GM18520 (cell line): ENCODE data around the gene AGBL4.
A peak's percentile ranks its signal among the peaks of the same experiment; 100 is the strongest.

Experiments used
- ATAC-seq: cut with Tn5 transposase; IDR thresholded peaks from one replicate; pipeline ENCODE4 v1.9.1; 2021; ENCODE audit not compliant: unreplicated experiment

The AGBL4 gene

GRCh38 chr1:48616710-48617109 is 1407.0 kb downstream of the AGBL4 start:
- no peak for ATAC-seq

DNA sequence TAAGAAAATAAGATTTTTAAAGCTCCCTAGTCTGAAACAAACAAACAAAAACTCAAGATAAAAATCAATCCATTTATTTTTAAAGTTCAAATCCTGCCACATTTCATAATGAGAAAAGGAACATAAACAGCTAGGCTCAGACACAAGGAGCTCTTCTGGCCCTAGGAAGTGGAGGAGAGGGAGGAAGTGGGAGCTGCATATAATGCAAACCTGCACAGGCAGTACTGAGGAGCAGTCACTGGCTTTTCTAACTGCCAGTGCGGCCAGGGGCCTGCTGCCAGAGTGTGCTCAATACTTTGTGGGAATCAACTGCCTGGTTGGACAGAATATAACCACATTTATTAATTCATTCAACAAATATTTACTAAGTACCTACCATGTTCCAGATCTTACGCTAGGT is 1411.9 kb downstream of the AGBL4 start:
- no peak for ATAC-seq

DNA sequence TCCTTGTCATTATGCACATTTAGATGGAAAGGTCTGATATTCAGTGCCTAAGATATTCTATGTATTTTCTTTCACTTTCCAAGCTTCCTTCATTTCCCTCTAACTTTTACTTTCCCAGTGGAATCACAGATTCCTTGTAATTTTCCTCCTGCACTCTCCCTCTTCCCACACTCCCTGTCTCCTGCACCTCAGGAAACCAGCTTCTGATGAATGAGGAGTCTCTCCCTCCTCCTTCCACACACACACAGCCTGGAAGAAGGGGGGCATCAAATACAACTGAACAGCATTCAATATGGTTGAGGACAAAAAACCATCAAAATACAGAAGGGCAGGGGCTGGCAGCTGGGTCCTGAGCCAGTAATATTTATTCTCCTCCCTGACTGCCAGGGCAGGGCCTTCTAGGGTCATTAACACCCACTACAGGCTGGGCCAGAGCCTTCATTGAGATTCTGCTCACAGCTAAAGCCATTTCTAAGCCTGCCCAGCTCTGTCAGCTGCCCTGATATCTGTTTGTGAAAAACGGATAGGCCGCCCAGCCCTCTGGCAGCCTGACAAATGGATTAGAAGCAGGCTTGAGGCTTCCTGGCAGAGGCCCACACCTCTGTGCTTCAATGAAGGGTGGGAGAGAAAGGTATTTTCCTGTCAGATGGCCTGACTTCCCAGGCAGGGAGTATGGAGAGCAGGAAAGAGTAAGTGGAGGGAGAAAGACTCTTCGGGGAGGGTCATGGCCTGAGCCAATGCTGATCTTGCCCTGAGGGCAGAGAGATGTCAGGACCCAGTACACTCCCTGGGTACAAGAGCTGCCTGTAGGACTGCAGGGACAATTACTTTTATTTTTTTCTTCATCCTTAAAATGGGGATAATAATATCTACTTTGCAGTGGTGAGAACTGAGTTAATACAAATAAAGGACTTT is 1412.9 kb downstream of the AGBL4 start:
- no peak for ATAC-seq

DNA sequence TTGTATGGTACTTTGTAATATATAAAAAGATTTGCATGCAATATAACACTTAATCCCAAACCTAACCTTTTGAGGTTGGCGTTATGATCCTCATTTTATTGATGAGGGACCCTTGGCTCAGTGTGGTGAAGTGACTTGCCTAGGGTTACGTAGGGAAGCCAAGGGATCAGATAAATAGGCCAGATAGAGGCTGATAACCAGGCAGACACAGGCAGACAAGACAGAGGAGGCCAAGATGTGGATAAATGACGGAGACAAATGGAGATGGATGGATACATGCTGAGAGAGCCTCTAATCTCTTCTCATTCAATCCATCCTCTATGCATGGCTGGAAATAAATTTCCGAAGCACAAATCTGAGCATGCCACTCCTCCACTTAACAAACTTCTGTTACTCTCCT is 1414.9 kb downstream of the AGBL4 start:
- no peak for ATAC-seq

- no peak for ATAC-seq
Observed at GRCh38 chr1:48603222-48603621, 1420.5 kb downstream of the AGBL4 start.

- no peak for ATAC-seq
Observed at GRCh38 chr1:48602349-48602748, 1421.4 kb downstream of the AGBL4 start.

DNA sequence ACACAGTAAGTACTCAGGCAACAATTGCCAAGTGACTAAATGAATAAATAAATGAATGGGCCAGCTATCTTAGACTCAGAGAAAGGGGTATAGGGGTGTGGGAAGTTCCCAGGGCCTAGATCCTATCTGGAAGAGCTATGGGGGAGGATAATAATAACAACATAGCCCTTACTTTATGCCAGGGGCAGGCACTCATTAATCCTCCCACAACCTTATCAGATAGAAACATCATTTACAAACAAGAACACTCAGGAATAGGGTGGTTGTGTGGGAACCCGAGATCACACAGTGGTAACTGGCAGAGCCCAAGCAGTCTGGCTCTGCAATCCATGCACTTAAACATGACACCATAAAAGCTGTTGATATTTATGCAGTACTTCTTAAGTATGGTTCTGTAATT is 1423.6 kb downstream of the AGBL4 start:
- no peak for ATAC-seq

DNA sequence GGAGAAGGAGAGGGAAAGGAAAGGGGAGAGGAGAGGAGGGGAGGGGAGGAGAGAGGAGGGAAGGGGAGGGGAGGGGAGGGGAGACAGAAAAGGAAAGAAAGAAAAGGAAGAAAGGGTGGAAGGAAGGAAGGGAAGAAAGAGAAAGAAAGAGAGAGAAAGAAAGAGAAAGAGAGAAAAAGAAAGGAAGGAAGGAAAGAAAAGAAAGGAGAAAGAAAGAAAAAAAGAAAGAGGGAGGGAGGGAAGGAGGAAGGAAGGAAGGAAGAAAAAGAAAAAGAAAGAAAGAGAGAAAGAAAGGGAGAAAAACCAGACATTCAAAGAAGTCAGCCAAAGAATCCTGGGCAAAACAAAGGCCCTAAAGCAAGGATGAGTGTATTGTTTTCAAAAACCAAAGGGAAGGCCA is 1426.1 kb downstream of the AGBL4 start:
- ATAC-seq = no peak

GRCh38 chr1:48596046-48596445 is 1427.7 kb downstream of the AGBL4 start:
- no peak for ATAC-seq

DNA sequence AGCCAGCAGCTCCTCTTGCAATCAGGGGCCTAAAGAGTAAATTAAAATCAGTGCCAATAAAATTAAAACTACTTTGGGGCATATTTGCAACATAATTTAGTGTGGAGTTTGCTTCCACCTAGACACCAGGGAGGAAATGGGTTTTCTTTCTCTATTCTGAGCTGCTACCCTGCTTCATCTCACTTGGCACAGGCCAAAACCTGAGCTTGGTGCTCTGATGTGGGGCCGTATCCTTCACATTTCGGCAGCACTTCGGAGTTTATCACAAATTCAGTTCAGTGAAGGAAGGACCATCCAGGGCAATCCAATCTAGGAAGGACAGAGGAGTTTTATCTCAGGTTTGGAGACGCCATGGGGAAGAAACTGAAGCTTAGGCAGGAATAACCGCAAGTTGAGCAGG is 1428.1 kb downstream of the AGBL4 start:
- no peak for ATAC-seq

DNA sequence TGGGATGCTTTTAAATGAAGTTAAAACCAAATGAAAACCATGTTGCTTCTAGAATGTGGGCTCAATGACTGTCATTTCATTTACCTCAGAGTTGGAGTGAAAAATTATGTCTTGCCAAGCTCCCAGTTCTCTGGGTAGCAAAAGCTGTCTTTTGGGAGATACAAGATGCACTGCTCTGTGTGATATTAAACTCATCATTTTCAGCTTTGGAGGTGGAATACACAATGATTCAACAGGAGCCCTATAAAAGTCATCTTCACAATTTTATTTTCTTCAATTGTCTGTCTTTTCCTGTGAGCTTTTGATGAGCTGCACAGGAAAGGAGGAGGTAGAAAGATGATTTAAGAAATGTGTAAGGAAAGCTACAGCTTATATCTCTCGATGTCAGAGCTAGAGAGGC is 1431.4 kb downstream of the AGBL4 start:
- no peak for ATAC-seq

DNA sequence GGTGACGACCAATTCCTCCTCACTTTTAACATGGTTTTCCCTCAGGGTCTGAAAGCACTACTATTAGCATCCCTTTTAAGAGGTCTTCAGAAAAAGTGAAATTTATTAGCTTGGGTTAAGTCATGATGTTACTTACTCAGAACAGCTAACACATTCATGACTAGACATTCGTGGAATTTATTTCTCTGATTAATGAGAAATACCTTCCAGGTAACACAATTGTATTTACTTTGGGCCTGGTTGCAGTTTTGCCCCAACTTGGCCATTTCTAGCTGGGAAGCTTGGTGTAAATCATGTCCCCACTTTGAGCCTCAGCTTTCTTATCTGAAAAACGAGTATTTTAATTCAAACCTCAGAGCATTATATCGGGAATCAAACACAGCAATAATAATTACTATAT is 1432.6 kb downstream of the AGBL4 start:
- ATAC-seq = no peak

DNA sequence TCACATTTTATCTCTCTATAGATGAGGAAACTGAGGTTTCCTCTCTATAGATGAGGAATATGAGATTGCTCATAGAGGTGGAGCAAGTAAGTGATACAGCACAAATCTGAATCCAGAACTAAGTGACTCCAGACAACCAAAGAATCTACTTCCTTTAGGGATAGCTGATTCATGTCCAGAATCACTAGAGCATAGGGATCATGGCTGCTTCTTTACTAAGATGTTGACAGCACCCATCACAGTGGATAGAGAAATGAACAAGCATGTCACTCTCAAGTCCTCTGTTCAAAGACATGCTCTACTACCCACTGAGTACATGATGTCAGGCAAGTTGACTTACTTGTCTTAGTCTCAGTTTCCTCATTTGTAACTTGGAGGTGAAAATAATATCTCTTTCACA is 1435.7 kb downstream of the AGBL4 start:
- ATAC-seq = no peak

DNA sequence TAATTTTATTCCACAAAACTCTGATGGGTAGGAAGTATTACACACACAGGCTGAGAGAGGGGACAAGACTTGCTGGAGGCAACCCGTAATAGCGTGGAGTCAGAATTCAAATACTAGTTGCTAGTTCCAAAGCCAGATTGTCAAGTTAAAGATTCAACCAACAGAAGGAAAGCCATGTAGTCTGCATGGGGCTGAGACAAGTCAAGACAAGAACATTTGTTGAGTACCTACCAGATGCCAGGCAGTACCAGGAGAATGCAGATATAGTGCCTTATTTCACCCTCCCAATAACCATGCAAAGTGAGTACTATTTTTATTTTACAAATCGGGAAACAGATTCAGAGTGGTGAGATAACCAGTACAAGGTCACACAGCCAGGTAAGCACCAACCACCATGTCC is 1441.3 kb downstream of the AGBL4 start:
- ATAC-seq = no peak

DNA sequence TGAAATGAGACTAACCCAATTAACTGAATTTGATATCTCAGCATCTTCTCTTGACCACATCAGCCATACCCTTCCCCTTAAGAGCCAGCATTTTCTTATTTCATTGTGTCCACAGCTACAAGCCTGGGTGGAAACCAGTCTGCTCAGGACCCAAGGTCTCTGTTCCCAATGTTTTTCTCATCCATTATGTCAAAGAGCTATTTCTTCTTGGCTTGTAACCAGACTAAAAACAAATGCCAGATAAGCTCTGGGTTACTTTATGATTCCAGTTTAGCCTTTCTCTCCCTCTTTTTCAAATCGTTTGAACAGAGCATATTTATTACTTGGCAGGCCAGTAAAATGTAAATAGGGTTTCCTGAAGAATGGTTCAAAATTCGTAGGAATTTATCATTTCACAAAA is 1442.5 kb downstream of the AGBL4 start:
- no peak for ATAC-seq

- ATAC-seq = no peak
Observed at GRCh38 chr1:48576565-48576964, 1447.2 kb downstream of the AGBL4 start.

GRCh38 chr1:48572646-48573258 is 1451.0 kb downstream of the AGBL4 start:
- ATAC-seq = peak; percentile 38

DNA sequence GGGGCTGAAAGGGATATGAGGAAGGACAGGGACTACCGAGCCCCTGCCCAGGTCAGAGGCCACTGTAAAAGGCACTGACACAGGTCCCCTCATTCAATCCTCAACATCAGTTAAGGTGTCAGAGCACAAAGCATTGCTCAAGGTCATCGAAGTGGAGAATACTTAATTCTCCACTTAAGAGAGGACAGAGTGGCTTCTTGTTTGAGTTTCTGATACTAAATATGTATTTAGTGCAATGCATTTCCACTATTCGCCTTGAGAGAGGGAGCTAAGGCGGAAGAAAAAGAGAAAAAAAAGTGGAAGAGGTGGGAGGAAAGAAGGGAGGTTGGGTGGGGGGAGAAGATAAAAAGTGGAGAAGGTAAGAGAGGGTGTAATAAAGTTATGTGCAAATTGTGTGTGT is 1451.6 kb downstream of the AGBL4 start:
- ATAC-seq = no peak

DNA sequence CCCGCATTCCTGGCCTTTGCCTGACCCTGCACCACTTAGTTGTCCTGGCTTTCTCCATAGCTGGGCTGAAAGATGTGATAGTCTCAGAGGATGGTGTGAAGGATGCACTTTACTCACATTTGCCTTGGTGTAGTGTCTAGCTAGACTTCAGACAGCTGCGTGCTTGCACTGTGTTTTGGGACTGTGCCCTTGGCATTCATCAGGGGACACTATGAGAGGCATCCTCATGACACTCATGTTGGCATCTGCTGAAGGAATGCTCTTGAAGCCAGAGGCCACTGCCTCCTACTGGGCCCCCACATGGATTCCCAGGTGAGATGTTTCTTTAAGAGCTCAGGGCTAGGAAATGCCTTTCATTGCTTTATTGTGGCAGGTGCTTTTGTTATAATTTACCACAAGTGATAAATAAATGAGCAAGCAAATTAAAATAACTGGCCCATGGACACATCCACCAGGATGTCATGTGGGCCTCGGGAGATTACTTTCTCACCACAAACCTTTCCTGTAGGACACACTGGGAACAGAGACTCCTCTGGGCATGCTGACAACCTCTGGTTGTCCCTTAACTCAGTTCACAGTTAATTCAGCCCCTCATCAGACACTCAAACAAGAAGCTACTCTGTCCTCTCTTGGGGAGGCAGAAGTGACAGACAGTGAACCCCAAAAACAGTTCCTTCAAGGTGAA is 1452.3 kb downstream of the AGBL4 start:
- no peak for ATAC-seq

DNA sequence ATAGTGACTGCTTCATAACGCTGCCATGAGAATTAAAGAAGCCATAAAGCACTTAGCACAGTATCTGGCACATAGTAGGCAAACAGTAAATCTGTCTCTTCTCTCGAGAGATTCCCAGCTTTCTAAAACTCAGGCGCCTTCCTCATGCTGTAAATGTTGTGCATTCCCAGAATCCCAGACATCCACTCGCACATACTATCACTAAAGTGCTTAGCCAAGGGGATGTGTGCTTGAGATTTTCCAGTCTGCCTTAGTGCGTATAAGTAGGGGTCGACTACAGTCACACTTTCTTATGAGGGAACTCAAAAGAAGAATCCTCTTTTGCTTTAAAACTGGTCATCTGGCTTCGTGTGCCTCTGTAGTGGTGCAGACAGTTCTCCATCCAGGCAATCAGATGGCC is 1453.2 kb downstream of the AGBL4 start:
- ATAC-seq = no peak

- ATAC-seq = no peak
Observed at GRCh38 chr1:48568501-48568900, 1455.3 kb downstream of the AGBL4 start.

GRCh38 chr1:48566492-48566891 is 1457.3 kb downstream of the AGBL4 start:
- ATAC-seq = no peak
